Astrocyte of the cerebellum (primary cell): ENCODE data around the gene AGPAT3.

Source experiments
- DNase-seq: peaks from one replicate; pipeline ENCODE4 v3.0.0-alpha.2; 2011; ENCODE audit warnings: low read depth
- H3K4me3 ChIP-seq: 2 replicates; pipeline ENCODE4 v1.5.1; 2011; ENCODE audit warnings: mild to moderate bottlenecking, low read depth, low read length, moderate library complexity
- CTCF ChIP-seq: IDR thresholded peaks from 2 replicates; pipeline ENCODE4 v1.5.1; 2012; ENCODE audit warnings: low read length, low read depth, moderate library complexity, mild to moderate bottlenecking; ENCODE audit errors: missing control alignments
- in situ Hi-C: cut with HindIII; loops from 2 replicates; pipeline ENCODE4 v1.10.0; 2017; ENCODE audit warnings: low sequenced_read_pairs

The AGPAT3 gene

GRCh38 chr21:43905726-43906455 lies 40.9 kb downstream of the AGPAT3 start:
- no peak for DNase-seq
- in situ Hi-C loops, result loop anchor here (5.0 kb wide), 1 partner anchor 36 kb away; no protein-coding TSS in a partner anchor
- no peak overlapping the region for H3K4me3 ChIP-seq
- TF ChIP-seq CTCF, result no peak

- in situ Hi-C loops, result loop anchor here (5.0 kb wide), 1 partner anchor 36 kb away; no protein-coding TSS in a partner anchor
- TF ChIP-seq CTCF, result no peak
- H3K4me3 ChIP-seq, result no peak overlapping the region
- DNase-seq, result no peak
Observed at GRCh38 chr21:43906585-43907370, 41.8 kb downstream of the AGPAT3 start.

GRCh38 chr21:43907751-43908150 lies 42.7 kb downstream of the AGPAT3 start:
- no peak overlapping the region for H3K4me3 ChIP-seq
- TF ChIP-seq CTCF, result no peak
- no peak for DNase-seq
- in situ Hi-C loops, result loop anchor here (5.0 kb wide), 1 partner anchor 35 kb away; no protein-coding TSS in a partner anchor

- in situ Hi-C loops, result loop anchor here (5.0 kb wide), 1 partner anchor 34 kb away; no protein-coding TSS in a partner anchor
- no peak overlapping the region for H3K4me3 ChIP-seq
- DNase-seq, result no peak
- TF ChIP-seq CTCF, result no peak
Observed at GRCh38 chr21:43908167-43908566, 43.1 kb downstream of the AGPAT3 start.

GRCh38 chr21:43909741-43910400 lies 44.8 kb downstream of the AGPAT3 start:
- in situ Hi-C loops, result loop anchor here (5.0 to 10.0 kb wide), 3 partner anchors 32 to 102 kb away; partner anchors contain the start of genes AGPAT3 and TRAPPC10
- no peak overlapping the region for H3K4me3 ChIP-seq
- TF ChIP-seq CTCF, result no peak
- DNase-seq, result no peak

GRCh38 chr21:43910460-43910859 lies 45.4 kb downstream of the AGPAT3 start:
- no peak for TF ChIP-seq CTCF
- DNase-seq, result no peak
- H3K4me3 ChIP-seq, result no peak overlapping the region
- in situ Hi-C loops, result loop anchor here (5.0 to 10.0 kb wide), 2 partner anchors 46 to 102 kb away; partner anchors contain the start of genes AGPAT3 and TRAPPC10
